Osteocyte (in vitro differentiated cells): ENCODE measurements around the gene ZNF830. TPM values are rescaled to one million over a fixed set of nuclear protein-coding genes. Genes with fewer than 3 reads are reported as not detected.
"Not testable (repeated sequence)": the region's sequence is repeated elsewhere in the genome, so short reads cannot be mapped to it uniquely, and the experiment has no call there.

Source experiments
- DNase-seq: peaks from one replicate; pipeline ENCODE4 v3.0.0; 2021; ENCODE audit warnings: mixed read lengths; ENCODE audit not compliant: unreplicated experiment; ENCODE audit errors: extremely low spot score
- H3K27ac Mint-ChIP-seq: one replicate; pipeline ENCODE4 v1.8.0; 2021; ENCODE audit warnings: mild to moderate bottlenecking, mixed read lengths; ENCODE audit not compliant: unreplicated experiment
- H3K27me3 Mint-ChIP-seq: one replicate; pipeline ENCODE4 v1.8.0; 2021; ENCODE audit warnings: mixed read lengths; ENCODE audit not compliant: unreplicated experiment
- H3K36me3 Mint-ChIP-seq: one replicate; pipeline ENCODE4 v1.8.0; 2021; ENCODE audit warnings: mixed read lengths; ENCODE audit not compliant: unreplicated experiment
- H3K4me1 Mint-ChIP-seq: one replicate; pipeline ENCODE4 v1.8.0; 2021; ENCODE audit warnings: mixed read lengths; ENCODE audit not compliant: unreplicated experiment
- H3K4me3 Mint-ChIP-seq: one replicate; pipeline ENCODE4 v1.8.0; 2021; ENCODE audit warnings: mild to moderate bottlenecking, moderate library complexity, mixed read lengths; ENCODE audit not compliant: unreplicated experiment
- H3K9me3 Mint-ChIP-seq: one replicate; pipeline ENCODE4 v1.8.0; 2021; ENCODE audit warnings: mixed read lengths; ENCODE audit not compliant: unreplicated experiment
- CTCF ChIP-seq: fragments of 200-600 bp; sonication (generic); IDR thresholded peaks from 2 replicates; pipeline ENCODE4 v1.5.0; 2021; ENCODE audit warnings: antibody characterized with exemption, mild to moderate bottlenecking, moderate library complexity
- total RNA-seq: library from RNA; stranded (reverse); gene quantifications from 2 replicates; pipeline ENCODE4 v1.2.1, GENCODE V29; 2021

The ZNF830 gene
- total RNA-seq, 1 donor from 2014 or later = 17.5 TPM

GRCh38 chr17:34998205-34998604 is 36.9 kb downstream of the ZNF830 start:
- Mint-ChIP-seq H3K4me1 (peaks cover 14% of the 10 kb centered on the region), H3K4me3 (no peak overlapping the region), H3K9me3 (no peaks in the 10 kb centered on the region), H3K27me3 (no peaks in the 10 kb centered on the region), H3K36me3 (peaks cover 16% of the 10 kb centered on the region), H3K27ac (peak overlapping the region; percentile 79)
- DNase-seq = peak; percentile 89
- peak; percentile 82 for TF ChIP-seq CTCF

GRCh38 chr17:34999456-34999855 is 38.1 kb downstream of the ZNF830 start:
- no peaks in the 10 kb centered on the region for H3K27me3 Mint-ChIP-seq
- no peak overlapping the region for H3K4me3 Mint-ChIP-seq
- no peak for DNase-seq
- no peak overlapping the region for H3K27ac Mint-ChIP-seq
- H3K4me1 Mint-ChIP-seq = peaks cover 14% of the 10 kb centered on the region
- H3K36me3 Mint-ChIP-seq = peaks cover 14% of the 10 kb centered on the region
- no peak for TF ChIP-seq CTCF
- no peaks in the 10 kb centered on the region for H3K9me3 Mint-ChIP-seq

GRCh38 chr17:35000965-35001364 is 39.6 kb downstream of the ZNF830 start:
- not testable (repeated sequence) for H3K27ac Mint-ChIP-seq, H3K27me3 Mint-ChIP-seq, H3K4me3 Mint-ChIP-seq, H3K9me3 Mint-ChIP-seq, DNase-seq, H3K36me3 Mint-ChIP-seq
- H3K4me1 Mint-ChIP-seq = peaks cover 14% of the 10 kb centered on the region

DNA sequence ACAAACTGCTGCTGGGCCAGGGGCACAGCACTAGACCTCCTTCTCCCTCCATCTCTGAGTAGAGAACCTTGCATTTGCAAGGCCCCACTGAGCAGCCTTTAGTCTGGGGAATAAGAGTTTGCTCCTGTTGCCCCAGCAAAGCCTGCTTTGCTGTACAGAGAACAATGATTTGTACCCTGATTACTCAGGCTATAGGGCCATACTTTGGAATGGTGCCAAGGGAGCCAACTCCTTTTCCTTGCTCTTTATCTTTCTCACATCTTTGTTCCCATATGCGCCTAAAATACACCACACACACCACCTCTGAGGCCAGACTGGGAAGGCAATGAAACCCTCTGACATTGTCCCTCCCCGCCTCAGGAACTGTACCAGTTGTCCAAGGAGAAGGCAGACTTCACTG is 40.2 kb downstream of the ZNF830 start:
- Mint-ChIP-seq H3K4me3 (no peak overlapping the region), H3K36me3 (peaks cover 8% of the 10 kb centered on the region), H3K27ac (no peak overlapping the region), H3K4me1 (peaks cover 14% of the 10 kb centered on the region), H3K9me3 (no peaks in the 10 kb centered on the region), H3K27me3 (no peaks in the 10 kb centered on the region)
- TF ChIP-seq CTCF = no peak
- DNase-seq = no peak

- Mint-ChIP-seq H3K4me1 (peaks cover 3% of the 10 kb centered on the region), H3K4me3 (no peak overlapping the region), H3K9me3 (no peaks in the 10 kb centered on the region), H3K27me3 (no peaks in the 10 kb centered on the region), H3K27ac (no peak overlapping the region), H3K36me3 (peaks cover 15% of the 10 kb centered on the region)
- no peak for DNase-seq
- TF ChIP-seq CTCF = no peak
Observed at GRCh38 chr17:35002876-35003551, 41.7 kb downstream of the ZNF830 start.

- Mint-ChIP-seq H3K36me3 (peaks cover 18% of the 10 kb centered on the region), H3K4me3 (no peak overlapping the region), H3K4me1 (no peaks in the 10 kb centered on the region), H3K9me3 (no peaks in the 10 kb centered on the region), H3K27ac (no peak overlapping the region), H3K27me3 (no peaks in the 10 kb centered on the region)
- no peak for DNase-seq
- no peak for TF ChIP-seq CTCF
Observed at GRCh38 chr17:35003778-35004177, 42.4 kb downstream of the ZNF830 start.
